ACC112 (cell line): ENCODE data around the gene PPP6R3.
"Not testable (repeated sequence)": the region's sequence is repeated elsewhere in the genome, so short reads cannot be mapped to it uniquely, and the experiment has no call there.

ENCODE experiments used
- H2AFZ ChIP-seq: fragments of 200-600 bp; sonication (generic); one replicate; pipeline ENCODE4 v1.6.0; 2017; ENCODE audit warnings: antibody characterized with exemption, low read length; ENCODE audit not compliant: unreplicated experiment
- H3K27ac ChIP-seq: fragments of 200-600 bp; sonication (generic); 2 replicates; pipeline ENCODE4 v1.5.1; 2014; ENCODE audit warnings: low read depth, mild to moderate bottlenecking, antibody characterized with exemption, low read length, moderate library complexity
- H3K27me3 ChIP-seq: fragments of 200-600 bp; sonication (generic); 2 replicates; pipeline ENCODE4 v1.6.1; 2014; ENCODE audit warnings: mild to moderate bottlenecking, antibody characterized with exemption, low read length, moderate library complexity, mixed read lengths; ENCODE audit not compliant: insufficient read depth
- H3K36me3 ChIP-seq: fragments of 200-600 bp; sonication (generic); 2 replicates; pipeline ENCODE4 v1.6.1; 2016; ENCODE audit warnings: mild to moderate bottlenecking, antibody characterized with exemption, low read length, moderate library complexity, mixed read lengths; ENCODE audit not compliant: insufficient read depth
- H3K4me1 ChIP-seq: fragments of 200-600 bp; sonication (generic); one replicate; pipeline ENCODE4 v1.6.1; 2016; ENCODE audit warnings: low read length, mixed read lengths; ENCODE audit not compliant: insufficient read depth, unreplicated experiment, control insufficient read depth
- H3K4me3 ChIP-seq: fragments of 200-600 bp; sonication (generic); 2 replicates; pipeline ENCODE4 v1.5.1; 2014; ENCODE audit warnings: mild to moderate bottlenecking, low read depth, low read length
- H3K79me2 ChIP-seq: fragments of 200-600 bp; sonication (generic); one replicate; pipeline ENCODE4 v1.6.0; 2016; ENCODE audit warnings: low read length; ENCODE audit not compliant: control insufficient read depth, unreplicated experiment, insufficient read depth

The PPP6R3 gene

DNA sequence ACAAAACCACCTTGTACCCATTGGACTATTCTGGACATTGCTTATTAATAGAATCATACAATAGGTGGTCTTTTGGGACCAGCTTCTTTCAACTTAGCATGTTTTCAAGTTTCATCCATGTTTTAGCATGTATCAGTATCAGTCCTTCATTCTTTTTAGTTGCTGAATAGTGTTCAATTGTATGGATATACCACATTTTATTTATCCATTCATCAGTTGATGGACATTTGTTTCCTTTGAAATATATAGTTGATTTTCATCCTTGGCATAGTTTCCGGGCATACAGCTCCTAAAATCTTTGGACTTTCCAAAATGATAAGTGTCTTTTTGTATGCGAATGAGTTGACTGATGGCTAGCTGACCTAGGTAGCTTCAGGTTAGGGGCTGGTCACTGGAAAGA lies 12.2 kb downstream of the PPP6R3 start:
- Histone ChIP-seq H3K4me3 (no peak overlapping the region), H3K27me3 (no peaks in the 10 kb centered on the region), H2AFZ (no peak overlapping the region), H3K27ac (no peak overlapping the region), H3K79me2 (peaks cover 82% of the 10 kb centered on the region), H3K36me3 (peaks cover 3% of the 10 kb centered on the region; the same call in 1 of the 2 replicates), H3K4me1 (peaks cover 31% of the 10 kb centered on the region)

DNA sequence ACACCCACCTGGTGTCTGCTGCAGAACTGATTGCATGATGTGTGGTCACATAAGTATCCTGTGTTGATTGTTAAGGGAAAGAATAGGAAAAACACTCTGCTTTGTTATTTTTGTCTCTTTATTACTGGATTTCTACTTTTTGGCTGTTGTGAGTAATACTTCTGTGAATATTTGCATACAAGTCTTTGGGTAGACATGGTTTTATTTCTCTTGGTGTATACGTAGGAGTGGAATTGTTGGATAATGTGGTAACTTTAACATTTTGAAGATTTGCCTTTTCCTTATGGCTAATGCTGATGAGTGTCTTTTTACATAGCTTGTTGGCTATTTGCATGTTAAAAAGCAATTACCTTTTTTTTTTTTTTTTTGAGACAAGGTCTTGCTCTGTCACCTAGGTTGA lies 13.1 kb downstream of the PPP6R3 start:
- no peak overlapping the region for H2AFZ ChIP-seq

DNA sequence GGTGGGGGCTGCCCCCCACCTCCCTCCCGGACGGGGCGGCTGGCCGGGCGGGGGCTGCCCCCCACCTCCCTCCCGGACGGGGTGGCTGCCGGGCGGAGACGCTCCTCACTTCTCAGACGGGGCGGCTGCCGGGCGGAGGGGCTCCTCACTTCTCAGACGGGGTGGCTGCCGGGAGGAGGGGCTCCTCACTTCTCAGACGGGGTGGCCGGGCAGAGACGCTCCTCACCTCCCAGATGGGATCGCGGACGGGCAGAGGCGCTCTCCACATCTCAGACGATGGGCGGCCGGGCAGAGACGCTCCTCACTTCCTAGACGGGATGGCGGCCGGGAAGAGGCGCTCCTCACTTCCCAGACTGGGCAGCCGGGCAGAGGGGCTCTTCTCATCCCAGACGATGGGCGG lies 15.1 kb downstream of the PPP6R3 start:
- peaks cover 82% of the 10 kb centered on the region for H3K79me2 ChIP-seq
- H2AFZ ChIP-seq, H3K27me3 ChIP-seq, H3K27ac ChIP-seq, H3K4me3 ChIP-seq, H3K36me3 ChIP-seq: not testable (repeated sequence)
- peaks cover 14% of the 10 kb centered on the region for H3K4me1 ChIP-seq

More for the DNA sequence above, 13.1 kb downstream of the PPP6R3 start:
- peaks cover 82% of the 10 kb centered on the region for H3K79me2 ChIP-seq
- no peaks in the 10 kb centered on the region for H3K27me3 ChIP-seq
- H3K27ac ChIP-seq: no peak overlapping the region
- H3K36me3 ChIP-seq: peaks cover 3% of the 10 kb centered on the region; the same call in 1 of the 2 replicates
- no peak overlapping the region for H3K4me3 ChIP-seq
- peaks cover 31% of the 10 kb centered on the region for H3K4me1 ChIP-seq

DNA sequence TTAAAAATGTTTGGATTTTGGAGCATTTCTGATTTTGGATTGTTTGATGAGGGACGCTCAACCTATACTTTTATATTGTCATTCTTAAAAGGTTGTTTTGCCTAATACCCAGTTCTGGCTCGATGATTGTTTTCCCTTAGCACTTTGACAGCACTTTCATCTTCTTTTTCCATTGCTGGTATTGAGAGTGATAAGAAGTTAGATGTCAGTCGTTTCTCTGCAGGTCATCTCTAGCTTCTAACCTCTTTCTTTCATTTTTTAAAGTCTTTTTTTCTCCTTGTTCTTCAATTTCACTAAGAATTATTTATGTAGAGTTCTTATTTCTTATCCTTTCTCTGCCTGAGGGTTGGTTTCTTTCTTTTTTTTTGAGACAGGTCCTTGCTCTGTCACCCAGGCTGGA lies 18.8 kb downstream of the PPP6R3 start:
- Histone ChIP-seq H3K36me3 (peaks cover 6% of the 10 kb centered on the region; the same call in 1 of the 2 replicates), H3K27me3 (no peaks in the 10 kb centered on the region), H2AFZ (no peak overlapping the region), H3K79me2 (peaks cover 82% of the 10 kb centered on the region), H3K27ac (no peak overlapping the region), H3K4me3 (no peak overlapping the region), H3K4me1 (no peaks in the 10 kb centered on the region)

DNA sequence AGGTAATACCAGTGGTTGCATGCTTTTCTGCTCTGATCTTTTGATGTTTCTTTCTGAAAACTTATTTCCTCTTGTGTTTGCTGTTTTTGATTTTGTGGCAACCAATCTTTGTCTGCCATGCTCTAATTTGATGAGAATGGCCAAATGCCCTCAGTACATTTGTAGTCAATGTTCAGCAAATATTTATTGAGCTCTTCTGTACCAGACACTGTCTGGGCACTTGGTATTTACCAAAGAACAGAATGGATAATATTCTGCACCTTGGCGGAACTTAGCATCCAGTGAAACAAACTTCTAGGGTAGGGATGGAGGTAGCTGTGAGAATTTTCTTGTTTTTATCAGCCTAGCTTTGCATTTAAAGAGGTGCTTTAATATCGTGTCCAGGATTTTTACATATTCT lies 19.6 kb downstream of the PPP6R3 start:
- Histone ChIP-seq H3K36me3 (peaks cover 6% of the 10 kb centered on the region), H3K4me3 (no peak overlapping the region), H3K79me2 (peaks cover 85% of the 10 kb centered on the region), H3K4me1 (no peaks in the 10 kb centered on the region), H3K27ac (no peak overlapping the region), H3K27me3 (no peaks in the 10 kb centered on the region), H2AFZ (no peak overlapping the region)

DNA sequence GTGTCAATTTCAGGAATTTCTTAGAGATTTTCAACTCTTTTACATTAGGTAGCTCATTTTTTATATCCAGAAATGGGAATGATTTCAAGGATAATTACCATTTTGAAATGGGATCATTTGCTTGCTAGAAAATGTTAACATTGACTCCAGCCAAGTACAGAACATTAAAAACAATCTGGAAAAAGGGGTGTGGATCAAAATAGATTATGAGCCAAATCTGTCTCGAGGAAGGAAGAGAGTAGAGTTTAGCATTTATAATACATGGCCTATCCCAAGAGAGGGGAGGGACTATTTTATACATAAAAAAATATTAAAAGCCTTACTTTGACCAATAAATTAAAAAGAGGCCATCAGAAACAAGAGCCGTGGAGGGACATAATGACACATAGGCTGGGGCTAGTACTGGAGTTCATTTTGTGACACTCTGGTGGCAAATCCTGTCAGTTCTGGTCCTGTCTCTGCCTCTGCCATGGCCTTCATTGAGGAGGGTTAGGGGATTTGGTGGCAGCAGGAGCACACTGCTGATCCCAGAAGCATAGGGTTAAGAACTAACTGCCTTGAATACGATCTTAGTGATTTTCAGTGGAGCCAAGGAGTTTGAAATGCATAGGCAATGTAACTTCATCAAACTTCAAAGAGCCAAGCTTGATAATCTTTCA lies 20.4 kb downstream of the PPP6R3 start:
- Histone ChIP-seq H3K27ac (no peak overlapping the region), H2AFZ (no peak overlapping the region), H3K27me3 (no peaks in the 10 kb centered on the region), H3K79me2 (peaks cover 92% of the 10 kb centered on the region), H3K4me3 (no peak overlapping the region), H3K4me1 (no peaks in the 10 kb centered on the region), H3K36me3 (peaks cover 9% of the 10 kb centered on the region)

DNA sequence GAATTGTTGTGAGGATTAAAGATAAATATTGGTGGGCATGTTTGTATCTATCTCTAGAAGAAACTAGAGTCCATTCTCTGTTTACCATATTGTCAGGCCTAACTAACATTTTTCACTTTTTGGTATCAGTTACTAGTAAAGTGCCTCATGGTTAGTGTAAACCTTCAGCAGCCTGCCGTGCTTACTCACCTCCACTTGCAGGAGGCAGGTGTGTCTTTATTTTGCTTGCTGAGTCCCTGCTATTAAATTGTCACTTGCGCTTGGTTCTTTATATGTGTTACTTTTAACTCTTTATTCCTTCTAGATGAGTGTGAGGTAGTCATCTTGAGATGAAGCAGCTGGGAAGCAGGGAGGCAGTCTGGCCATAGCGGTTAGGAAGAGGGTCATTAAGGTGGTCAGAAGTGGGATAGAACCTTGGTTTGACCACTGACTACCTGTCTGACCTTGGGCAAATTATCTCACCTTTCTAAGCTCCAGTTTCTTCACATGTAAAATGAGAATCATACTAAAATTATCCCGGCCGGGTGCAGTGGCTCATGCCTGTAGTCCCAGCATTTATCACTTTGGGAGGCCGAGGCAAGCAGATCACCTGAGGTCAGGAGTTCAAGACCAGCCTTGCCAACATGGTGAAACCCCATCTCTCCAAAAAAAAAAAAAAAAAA lies 21.2 kb downstream of the PPP6R3 start:
- peaks cover 95% of the 10 kb centered on the region for H3K79me2 ChIP-seq
- no peaks in the 10 kb centered on the region for H3K27me3 ChIP-seq
- H3K27ac ChIP-seq: no peak overlapping the region
- H3K36me3 ChIP-seq: peaks cover 9% of the 10 kb centered on the region
- H3K4me1 ChIP-seq: no peaks in the 10 kb centered on the region
- H2AFZ ChIP-seq: no peak overlapping the region
- no peak overlapping the region for H3K4me3 ChIP-seq

DNA sequence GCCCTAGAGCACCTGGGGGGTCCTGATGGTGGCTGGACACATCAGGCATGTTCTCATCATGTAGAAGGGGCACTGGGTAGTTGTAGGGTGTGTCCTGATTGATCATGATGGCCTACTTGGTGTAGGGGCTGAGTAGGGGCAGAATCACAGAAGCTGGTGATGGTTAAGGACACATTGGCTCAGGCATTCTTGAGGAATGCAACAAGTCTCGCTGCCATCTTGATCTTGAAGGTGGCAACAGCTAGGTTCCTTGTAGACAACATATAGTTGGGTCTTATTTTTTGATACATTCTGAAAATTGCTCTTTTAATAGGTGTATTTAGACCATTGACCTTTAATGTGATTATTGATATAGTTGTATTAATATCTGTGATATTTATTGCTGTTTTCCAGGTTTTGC lies 28.1 kb downstream of the PPP6R3 start:
- Histone ChIP-seq H3K36me3 (peaks cover 9% of the 10 kb centered on the region), H3K79me2 (peaks cover 90% of the 10 kb centered on the region), H3K27me3 (no peaks in the 10 kb centered on the region), H3K4me1 (no peaks in the 10 kb centered on the region), H3K4me3 (no peak overlapping the region), H3K27ac (no peak overlapping the region), H2AFZ (no peak overlapping the region)

DNA sequence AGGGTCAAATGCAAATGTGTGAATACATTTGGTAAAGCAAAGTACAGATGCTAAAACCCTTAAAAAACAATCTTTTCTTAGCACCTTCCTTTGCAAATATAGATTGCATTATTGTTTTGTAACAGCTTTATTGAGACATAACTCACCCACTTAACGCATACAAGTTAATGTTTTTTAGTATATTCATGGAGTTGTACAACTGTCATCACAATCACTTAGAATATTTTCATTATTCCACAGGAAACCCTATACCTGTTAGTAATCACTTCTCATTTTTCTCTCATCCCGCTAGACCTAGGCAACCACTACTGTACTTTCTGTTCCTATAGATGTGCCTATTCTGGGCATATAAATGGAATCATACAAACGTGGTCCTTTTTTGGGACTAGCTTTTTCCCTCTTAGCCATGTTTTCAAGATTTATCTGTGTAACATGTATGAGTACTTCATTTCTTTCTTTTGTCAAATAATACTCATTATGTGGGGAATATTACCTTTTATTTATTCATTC lies 34.7 kb downstream of the PPP6R3 start:
- Histone ChIP-seq H3K79me2 (peaks cover 85% of the 10 kb centered on the region), H3K36me3 (no peaks in the 10 kb centered on the region), H2AFZ (no peak overlapping the region), H3K4me1 (no peaks in the 10 kb centered on the region), H3K4me3 (no peak overlapping the region), H3K27ac (no peak overlapping the region), H3K27me3 (no peaks in the 10 kb centered on the region)

DNA sequence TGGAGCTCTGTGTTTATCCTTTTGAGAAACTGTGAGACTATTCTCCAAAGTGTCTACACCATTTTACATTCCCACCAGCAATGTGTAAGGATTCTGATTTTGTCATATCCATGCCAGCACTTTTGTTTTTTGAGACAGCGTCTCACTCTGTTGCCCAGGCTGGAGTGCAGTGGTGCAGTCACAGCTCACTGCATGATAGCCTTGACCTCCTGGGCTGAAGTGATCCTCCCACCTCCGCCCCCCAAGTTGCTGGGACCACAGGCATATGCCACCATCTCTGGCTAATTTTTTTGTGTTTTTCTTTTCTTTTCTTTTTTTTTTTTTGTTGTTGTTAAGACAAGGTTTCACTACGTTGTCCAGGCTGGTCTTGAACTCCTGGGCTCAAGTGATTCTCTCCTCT lies 35.3 kb downstream of the PPP6R3 start:
- Histone ChIP-seq H3K27me3 (no peaks in the 10 kb centered on the region), H3K4me1 (no peaks in the 10 kb centered on the region), H2AFZ (no peak overlapping the region), H3K36me3 (no peaks in the 10 kb centered on the region), H3K27ac (no peak overlapping the region), H3K79me2 (peaks cover 85% of the 10 kb centered on the region), H3K4me3 (no peak overlapping the region)

DNA sequence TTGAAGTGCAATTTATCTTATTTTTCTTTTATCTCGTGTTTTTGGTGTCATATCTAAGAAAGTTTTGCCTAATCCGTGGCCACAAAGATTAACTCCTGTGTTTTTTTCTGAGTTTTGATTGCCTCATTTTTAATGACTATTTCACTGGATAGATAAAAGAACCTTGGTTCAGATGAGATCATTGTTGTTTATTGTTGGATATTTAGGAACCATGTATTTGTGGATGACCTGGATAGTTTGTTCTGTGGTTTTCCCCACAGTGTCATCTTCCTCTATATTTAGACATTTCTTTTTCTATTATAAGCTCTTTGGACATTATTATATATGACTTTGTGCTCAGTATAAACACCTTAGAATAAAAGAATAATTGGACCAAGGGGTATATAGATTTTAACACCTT lies 37.2 kb downstream of the PPP6R3 start:
- no peak overlapping the region for H2AFZ ChIP-seq
- H3K36me3 ChIP-seq: no peaks in the 10 kb centered on the region
- no peak overlapping the region for H3K4me3 ChIP-seq
- no peak overlapping the region for H3K27ac ChIP-seq
- H3K27me3 ChIP-seq: no peaks in the 10 kb centered on the region
- peaks cover 87% of the 10 kb centered on the region for H3K79me2 ChIP-seq
- no peaks in the 10 kb centered on the region for H3K4me1 ChIP-seq
